ENCODE results near the gene SLC1A2. TPM values are rescaled to one million over a fixed set of nuclear protein-coding genes. Genes with fewer than 3 reads are reported as not detected.

SLC1A2 gene
- total and polyA plus RNA-seq, 11 donors = 0.80 to 23.5 (median 5.2) TPM

GRCh38 chr11:35272391-35272902, 146.9 kb downstream of the SLC1A2 start:
- TF ChIP-seq POLR2A (IDR thresholded peaks at IDR 0.05) (no peak), CTCF (IDR thresholded peaks at IDR 0.05) (no peak)
- Histone ChIP-seq H3K4me3 (no peak overlapping the region), H3K9me3 (no peaks in the 10 kb centered on the region), H3K4me1 (peaks cover 0 to 28% (median 7%) of the 10 kb centered on the region in 12 donors), H3K36me3 (no peaks in the 10 kb centered on the region), H3K27me3 (no peaks in the 10 kb centered on the region), H3K27ac (no peak overlapping the region)
- DNase-seq (no peak), ATAC-seq (no peak)
- WGBS, 4 donors = 87 to 95% (median 92%) methylated on average over 5 of the region's 5 CpGs
- intact Hi-C loops (cut with DNase I) = loop anchor here in 1 of 10 donors (10.0 kb wide), 1 partner anchor 112 kb away; no protein-coding TSS in a partner anchor

- intact Hi-C loops (cut with DNase I) = loop anchor here in 1 of 10 donors (10.0 kb wide), 1 partner anchor 114 kb away; no protein-coding TSS in a partner anchor
- TF ChIP-seq POLR2A (IDR thresholded peaks at IDR 0.05) = no peak
- Histone ChIP-seq H3K9me3 (no peaks in the 10 kb centered on the region), H3K4me1 (peaks cover 0 to 28% (median 8%) of the 10 kb centered on the region in 12 donors), H3K4me3 (no peak overlapping the region), H3K27ac (no peak overlapping the region), H3K27me3 (no peaks in the 10 kb centered on the region), H3K36me3 (no peaks in the 10 kb centered on the region)
- WGBS, 4 donors = 88 to 96% (median 95%) methylated on average over 3 of the region's 3 CpGs
- ATAC-seq (no peak), DNase-seq (no peak)
Observed at GRCh38 chr11:35271031-35271430, 148.3 kb downstream of the SLC1A2 start.

- no peak overlapping the region for H3K27ac ChIP-seq
- no peak for DNase-seq
- no peak overlapping the region for H3K4me3 ChIP-seq
- peaks cover 0 to 23% (median 4%) of the 10 kb centered on the region in 12 donors for H3K4me1 ChIP-seq
- WGBS, 4 donors = 51 to 63% (median 59%) methylated on average over 1 of the region's 1 CpG
- H3K36me3 ChIP-seq = no peaks in the 10 kb centered on the region
- H3K9me3 ChIP-seq = no peaks in the 10 kb centered on the region
- no peak for ATAC-seq
- intact Hi-C loops (cut with DNase I) = loop anchor here in 1 of 10 donors (10.0 kb wide), 1 partner anchor 114 kb away; no protein-coding TSS in a partner anchor
- TF ChIP-seq CTCF (IDR thresholded peaks at IDR 0.05) = no peak
- TF ChIP-seq POLR2A (IDR thresholded peaks at IDR 0.05) = no peak
- no peaks in the 10 kb centered on the region for H3K27me3 ChIP-seq
Observed at GRCh38 chr11:35270342-35270741, 149.0 kb downstream of the SLC1A2 start.

GRCh38 chr11:35267504-35267903, 151.9 kb downstream of the SLC1A2 start:
- 88 to 95% (median 93%) methylated on average over 2 of the region's 2 CpGs for WGBS, 4 donors

More at GRCh38 chr11:35267504-35267903, 151.9 kb downstream of the SLC1A2 start:
- DNase-seq (no peak), ATAC-seq (no peak)
- TF ChIP-seq CTCF (IDR thresholded peaks at IDR 0.05) (no peak), POLR2A (IDR thresholded peaks at IDR 0.05) (no peak)
- Histone ChIP-seq H3K27ac (no peak overlapping the region), H3K27me3 (no peaks in the 10 kb centered on the region), H3K4me3 (no peak overlapping the region), H3K4me1 (peaks cover 0 to 7% (median 0%) of the 10 kb centered on the region in 12 donors), H3K36me3 (no peaks in the 10 kb centered on the region), H3K9me3 (no peaks in the 10 kb centered on the region)
- intact Hi-C loops (cut with DNase I) = no loop called here

Measured in heart left ventricle (tissue), 16 donors.